Erythroblast (primary cell): ENCODE results near the gene PPP2R3B.

ENCODE experiments used
- GATA1 ChIP-seq: IDR thresholded peaks from 2 replicates; pipeline ENCODE4 v1.6.1; 2011; ENCODE audit warnings: low read depth, mild to moderate bottlenecking, control low read depth, low read length, moderate library complexity
- POLR2A ChIP-seq: IDR thresholded peaks from 2 replicates; pipeline ENCODE4 v1.6.1; 2011; ENCODE audit warnings: mild to moderate bottlenecking, low read length

DNA sequence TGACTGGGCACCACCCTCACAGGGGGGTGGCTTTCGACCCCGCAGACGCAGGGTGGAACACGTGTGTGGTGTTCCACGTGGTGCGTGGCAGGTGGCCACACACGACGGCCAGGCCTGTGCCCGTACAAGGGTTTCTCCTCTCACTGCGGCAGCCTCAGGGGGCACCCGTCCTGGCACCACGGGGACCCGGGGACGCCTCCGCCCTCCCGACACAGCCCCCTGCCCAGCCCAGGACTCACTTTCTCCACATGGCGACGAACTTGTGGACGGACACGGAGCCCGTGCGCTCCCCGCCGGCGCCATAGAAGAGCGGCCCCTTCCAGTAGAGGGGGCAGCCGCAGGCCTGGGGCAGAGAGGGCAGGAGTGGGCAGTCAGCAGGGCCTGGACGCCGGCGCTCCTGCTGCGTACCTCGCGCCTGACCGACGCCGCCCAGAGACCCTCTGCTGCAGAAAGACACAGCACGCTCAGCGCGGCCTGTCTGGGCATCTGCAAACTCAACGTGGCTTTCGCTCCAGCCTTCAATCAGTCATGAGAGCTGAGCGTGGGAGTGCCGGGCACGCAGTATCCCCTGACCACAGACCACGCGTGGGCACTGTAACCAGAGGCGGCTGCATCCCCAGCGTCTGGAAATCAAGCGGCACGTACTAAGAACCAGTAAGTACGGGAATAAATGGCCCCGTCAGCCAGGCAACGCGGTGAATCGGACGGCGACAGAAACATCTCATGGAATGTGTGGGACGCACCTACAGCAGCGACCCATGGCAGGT, 39.2 kb downstream of the PPP2R3B start:
- TF ChIP-seq POLR2A (no peak), GATA1 (no peak)
